HG03064 (cell line): ENCODE measurements around the gene AKAP10.
"Not testable (repeated sequence)": the region's sequence is repeated elsewhere in the genome, so short reads cannot be mapped to it uniquely, and the experiment has no call there.

Experiments used
- ATAC-seq: cut with Tn5 transposase; IDR thresholded peaks from one replicate; pipeline ENCODE4 v1.9.1; 2021; ENCODE audit warnings: low read depth; ENCODE audit not compliant: unreplicated experiment

AKAP10 gene, protein sequence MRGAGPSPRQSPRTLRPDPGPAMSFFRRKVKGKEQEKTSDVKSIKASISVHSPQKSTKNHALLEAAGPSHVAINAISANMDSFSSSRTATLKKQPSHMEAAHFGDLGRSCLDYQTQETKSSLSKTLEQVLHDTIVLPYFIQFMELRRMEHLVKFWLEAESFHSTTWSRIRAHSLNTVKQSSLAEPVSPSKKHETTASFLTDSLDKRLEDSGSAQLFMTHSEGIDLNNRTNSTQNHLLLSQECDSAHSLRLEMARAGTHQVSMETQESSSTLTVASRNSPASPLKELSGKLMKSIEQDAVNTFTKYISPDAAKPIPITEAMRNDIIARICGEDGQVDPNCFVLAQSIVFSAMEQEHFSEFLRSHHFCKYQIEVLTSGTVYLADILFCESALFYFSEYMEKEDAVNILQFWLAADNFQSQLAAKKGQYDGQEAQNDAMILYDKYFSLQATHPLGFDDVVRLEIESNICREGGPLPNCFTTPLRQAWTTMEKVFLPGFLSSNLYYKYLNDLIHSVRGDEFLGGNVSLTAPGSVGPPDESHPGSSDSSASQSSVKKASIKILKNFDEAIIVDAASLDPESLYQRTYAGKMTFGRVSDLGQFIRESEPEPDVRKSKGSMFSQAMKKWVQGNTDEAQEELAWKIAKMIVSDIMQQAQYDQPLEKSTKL

DNA sequence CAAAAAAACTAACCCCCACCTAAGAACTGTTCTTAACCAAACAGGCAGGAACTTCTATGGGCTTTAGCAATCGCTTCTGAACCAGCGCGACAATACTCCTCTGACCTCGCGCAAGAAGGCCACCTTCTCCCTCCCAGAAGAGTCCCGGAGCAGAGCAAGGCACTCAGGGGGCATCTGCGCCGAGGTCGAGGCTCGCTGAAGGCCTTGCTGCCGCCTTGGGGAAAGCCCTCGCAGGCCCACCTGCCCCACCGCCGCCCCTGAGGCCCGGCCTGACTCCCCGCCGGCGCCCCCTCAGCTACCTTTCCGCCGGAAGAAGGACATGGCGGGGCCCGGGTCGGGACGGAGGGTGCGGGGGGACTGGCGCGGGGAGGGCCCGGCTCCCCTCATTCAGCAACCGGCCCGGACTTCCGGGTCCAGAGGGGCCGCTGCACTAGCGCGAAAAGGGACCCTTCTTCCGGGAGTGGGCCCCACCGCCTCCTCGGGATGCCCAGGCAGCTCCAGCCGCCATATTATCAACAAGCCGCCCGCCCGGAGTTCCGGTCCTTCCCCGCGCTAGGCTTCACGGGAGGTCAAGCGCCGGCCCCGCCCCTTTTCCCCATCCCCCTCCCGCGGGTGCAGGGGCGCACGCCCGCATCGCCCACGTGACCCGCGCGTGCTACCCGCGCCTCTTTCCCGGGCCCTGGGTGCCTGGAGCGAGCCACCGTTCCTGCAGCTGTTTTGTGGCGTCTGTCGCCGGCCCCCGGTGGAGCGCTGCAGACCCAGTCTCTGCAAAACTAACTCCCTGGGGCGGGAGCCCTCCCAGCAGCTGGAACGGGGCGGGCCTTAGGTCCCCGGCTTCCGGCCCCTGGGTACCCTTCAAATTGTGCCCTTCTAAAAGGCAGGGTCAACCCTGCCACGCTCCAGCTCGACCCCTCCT, at the start of gene AKAP10:
TSS of gene AKAP10 (minus strand) at position 536 of the 916 bp plus-strand sequence. CDS start at position 387, 149 bp downstream.
- ATAC-seq: peak; percentile 54

DNA sequence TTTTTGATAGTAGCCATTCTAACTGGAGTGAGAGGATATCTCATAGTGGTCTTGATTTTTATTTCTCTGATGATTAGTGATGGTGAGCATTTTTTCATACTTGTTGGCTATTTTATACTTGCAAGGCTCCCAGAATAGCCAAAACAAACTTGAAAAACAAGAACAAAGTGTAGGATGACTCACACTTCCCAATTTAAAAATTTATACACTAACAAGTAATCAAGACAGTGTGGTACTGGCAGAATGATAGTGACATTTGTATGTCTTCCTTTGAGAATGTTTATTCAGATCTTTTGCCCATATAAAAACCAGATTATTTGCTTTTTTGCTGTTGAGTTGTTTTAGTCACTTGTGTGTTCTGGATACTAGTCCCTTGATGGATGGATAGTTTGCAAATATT, 49.3 kb upstream of the AKAP10 start:
- no peak for ATAC-seq

DNA sequence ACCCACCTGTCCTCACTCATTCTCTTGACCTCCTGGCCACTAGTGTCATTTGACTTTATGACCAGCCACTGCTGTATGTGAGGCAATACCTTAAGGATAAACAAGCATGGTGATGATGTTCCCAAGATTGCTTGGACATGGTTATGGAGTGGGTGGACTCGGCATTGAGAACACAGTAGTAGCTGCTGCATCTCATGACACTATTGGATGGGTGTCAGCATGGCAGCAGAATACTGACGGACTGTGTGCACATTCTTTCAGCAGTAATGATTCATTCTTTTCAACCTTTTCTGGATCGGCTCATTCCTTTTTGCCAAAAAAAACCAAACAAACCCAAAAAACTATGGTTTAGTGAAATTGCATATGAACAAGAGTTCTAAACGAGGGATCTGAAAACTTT, 45.1 kb upstream of the AKAP10 start:
- no peak for ATAC-seq

DNA sequence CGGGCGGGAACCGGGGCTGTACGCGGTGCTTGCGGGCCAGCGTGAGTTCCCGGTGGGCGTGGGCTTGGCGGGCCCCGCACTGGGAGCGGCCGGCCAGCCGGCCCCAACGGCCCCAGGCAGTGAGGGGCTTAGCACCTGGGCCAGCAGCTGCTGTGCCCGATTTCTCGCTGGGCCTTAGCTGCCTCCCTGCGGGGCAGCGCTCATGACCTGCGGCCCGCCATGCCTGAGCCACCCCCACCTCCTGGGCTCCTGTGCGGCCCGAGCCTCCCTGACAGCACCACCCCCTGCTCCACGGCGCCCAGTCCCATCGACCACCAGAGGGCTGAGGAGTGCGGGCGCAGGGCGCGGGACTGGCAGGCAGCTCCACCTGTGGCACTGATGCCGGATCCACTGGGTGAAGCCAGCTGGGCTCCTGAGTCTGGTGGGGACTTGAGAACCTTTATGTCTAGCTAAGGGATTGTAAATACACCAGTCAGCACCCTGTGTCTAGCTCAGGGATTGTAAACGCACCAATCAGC, 38.9 kb upstream of the AKAP10 start:
- ATAC-seq: not testable (repeated sequence)

DNA sequence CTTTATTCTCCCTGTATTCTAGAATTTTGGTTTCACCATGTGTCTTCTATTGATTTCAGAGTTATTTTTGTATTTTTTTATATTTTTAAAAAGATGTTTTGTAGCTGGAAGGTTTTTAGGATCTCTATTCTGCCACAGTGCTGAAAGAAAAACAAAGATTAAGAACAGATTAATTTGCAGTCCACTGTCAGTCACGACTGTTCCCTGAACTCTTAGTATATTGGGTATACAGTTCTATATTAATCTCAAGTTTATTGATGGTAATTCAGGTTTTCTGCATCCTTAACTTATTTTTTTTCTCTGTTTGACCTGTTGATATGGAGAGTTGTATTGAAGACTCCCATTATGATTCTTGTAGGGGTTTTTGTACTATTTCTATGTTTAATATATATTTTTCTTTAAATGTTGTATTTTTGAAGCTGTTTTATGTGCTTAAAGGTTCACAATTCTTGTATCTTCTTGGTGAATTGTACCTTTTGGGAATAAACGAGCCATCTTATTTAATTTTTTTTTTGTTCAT, 34.4 kb upstream of the AKAP10 start:
- ATAC-seq: no peak

DNA sequence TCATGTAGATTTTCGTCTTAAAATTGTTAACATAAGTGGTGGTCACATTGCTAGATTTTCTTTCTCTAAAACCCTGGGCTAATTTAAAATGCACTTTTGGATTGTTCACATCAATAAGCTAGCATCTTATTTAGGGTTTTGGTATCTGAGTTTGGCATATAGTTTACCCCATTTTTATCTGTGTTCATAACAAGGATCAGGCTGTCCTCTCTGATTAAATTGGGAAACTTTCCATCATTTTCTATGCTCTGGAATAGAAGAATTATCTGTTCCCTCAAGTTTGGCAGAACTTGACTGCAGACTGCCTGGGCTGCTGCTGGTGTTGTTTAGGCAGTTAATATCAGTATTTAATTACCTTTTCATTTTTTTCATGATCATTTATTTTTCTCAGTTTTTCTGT, 33.3 kb upstream of the AKAP10 start:
- no peak for ATAC-seq

DNA sequence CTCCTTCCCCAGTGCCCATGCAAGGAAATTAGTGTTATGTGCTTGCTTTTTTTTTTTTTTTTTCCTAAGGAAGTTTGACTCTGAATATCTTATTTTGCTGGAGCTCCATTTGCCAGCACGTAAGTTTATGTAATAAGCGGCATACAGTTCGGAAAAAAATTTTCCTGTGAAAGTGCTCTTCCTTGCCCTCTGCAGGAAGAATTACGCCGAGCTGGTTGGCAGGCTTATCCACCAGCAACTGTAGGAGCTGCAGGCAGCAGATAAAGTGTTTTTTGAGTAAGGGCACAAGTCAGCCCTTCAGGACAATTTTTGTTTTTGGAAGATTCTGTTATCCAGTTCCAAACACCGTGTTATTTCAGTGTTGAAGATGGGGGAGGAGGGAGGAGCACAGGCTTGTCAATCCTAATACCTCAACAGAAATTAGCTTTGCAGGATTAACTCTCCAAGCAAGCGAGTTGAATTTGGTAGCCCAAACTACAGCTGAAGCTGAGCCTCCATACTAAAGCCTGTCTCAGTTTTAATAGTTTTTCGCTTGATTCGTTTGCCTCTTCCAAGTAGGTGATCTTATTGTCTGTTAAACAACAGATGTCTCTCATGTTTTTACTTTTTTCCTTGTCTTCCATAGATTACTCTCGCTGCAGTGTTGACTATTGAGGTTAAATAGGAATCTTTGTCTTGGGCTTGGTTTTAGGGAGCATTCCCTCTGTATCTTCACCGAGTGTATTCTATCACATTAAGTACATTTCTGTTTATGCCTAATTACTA, 32.7 kb upstream of the AKAP10 start:
- ATAC-seq: no peak

DNA sequence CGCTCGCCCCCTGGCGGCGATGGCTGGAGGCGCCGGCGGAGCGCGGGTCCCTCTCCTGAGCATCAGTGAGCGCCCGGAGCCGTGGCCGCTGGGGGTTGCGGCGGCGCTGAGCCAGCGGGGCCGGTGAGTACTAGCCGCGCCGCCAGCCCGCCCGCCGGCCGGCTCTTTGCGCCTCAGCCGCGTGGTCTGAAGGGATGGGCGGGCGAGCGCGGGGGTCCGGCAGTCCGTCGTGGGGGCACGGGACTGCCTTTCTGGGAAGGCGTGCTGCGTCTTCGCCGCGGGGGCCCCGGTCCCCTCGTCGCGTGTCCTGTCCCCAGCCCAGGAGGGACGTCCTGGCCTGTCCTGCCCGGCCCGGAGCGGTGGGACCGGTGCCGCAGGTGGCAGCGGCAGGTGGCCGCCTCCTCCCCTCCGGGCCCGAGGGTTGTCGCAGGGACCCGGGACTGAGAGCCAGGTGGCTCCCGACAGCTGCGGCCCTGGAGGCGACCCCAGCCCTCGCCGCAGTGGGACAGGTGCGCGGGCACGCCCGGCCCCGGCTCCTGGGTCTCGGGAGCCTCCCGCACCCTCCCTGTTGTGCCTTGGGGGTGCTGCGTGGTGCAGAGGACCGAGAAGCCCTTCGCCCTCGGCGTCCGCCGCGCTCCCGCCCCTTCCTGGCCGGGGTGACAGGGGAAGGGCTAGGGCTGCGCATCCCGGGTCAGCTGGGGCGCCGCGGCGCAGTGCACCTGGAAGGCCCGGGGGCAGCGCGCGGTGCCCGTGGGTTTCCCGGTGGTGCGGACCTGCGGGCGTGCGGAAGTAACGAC, 31.9 kb upstream of the AKAP10 start, which contains the start of gene SPECC1:
TSS of gene SPECC1 (plus strand) at position 58 of the 797 bp plus-strand sequence. CDS start 87,293 bp downstream, outside the sequence.
- ATAC-seq: peak; percentile 92

DNA sequence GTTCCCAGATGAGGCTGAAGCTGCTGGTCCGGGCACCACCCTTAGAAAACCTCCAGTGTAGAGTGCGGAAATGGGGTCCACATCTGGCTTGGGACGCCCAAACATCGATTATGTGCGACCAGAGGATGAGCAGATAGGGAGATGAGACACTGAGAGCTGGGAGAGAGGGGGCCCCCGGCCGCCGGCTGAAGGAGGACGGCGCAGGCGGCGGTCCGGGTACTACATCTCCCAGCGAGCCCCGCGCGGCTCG, 31.3 kb upstream of the AKAP10 start:
- ATAC-seq: no peak

DNA sequence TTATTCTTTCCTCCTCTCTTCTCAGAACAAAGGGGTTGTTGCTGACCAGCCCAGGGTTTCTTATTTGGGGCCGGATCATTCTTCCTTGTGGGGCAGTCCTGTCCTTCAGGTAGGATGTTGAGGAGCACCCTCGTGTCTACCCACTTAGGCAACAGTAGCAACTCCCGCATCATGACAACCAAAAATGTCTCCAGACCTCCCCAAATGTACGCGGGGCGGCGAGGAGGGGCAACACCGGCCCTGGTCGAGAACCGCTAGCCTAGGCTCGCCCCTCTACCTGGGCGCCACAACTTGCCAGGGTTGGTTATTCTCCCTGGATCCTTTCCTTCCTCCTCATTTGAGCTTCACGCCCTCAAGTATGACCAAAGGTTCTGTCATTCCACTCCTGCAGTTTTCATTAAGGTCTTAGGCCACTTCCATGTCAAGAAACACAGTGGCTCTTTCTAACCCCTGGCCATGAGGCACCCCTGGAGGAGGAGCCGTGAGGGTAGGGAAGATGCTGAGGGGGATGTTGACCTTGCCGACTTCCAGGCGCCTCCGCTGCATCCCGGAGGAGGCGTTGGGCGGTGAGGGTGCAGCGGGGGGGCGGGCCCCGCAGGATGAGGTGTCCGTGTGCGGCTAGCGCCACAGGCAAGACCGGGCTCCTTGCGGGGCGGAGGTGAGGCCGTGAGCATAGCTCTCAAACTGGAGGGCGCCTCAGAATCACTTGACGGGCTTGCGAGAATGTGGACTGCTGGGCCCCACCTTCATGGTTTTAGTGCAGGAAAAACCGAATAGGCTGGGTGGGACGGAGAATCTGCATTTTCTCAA, 30.8 kb upstream of the AKAP10 start:
- no peak for ATAC-seq

DNA sequence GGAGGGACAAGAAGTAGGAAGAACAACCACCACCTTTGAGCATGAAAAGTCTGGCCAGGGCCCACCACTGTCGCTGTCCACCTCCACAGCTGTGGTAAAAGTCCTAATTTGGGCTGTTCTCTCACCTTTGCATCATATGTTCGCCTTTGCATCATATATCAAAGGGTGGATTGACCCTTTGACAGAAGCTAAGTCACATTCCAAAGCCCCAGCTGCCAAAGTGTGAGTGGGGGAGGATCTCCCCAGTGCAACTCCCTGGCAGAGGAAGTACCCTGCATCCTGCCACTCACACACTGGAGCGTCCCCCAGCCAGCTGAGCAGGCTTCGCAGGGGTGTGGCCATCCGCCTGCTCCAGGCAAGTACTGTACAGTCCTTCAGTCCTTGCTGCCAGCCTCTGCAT, 18.9 kb upstream of the AKAP10 start:
- no peak for ATAC-seq

DNA sequence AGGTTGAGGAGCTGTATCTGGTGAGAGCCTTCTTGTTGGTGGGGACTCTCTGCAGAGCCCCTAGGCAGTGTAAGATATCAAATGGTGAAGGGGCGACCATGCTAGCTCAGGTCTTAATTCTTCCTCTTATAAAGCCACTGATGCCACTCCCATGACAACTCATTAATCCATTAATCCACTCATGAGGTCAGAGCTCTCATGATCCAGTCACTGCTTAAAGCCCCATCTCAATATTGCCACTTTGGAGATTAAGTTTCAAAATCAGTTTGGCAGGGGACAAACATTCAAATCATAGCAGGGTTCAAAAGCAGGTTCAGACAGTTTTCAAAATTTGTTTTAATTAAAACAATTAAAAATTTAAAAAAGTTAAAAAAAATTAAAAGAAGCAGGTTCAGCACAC, 18.5 kb upstream of the AKAP10 start:
- ATAC-seq: no peak

DNA sequence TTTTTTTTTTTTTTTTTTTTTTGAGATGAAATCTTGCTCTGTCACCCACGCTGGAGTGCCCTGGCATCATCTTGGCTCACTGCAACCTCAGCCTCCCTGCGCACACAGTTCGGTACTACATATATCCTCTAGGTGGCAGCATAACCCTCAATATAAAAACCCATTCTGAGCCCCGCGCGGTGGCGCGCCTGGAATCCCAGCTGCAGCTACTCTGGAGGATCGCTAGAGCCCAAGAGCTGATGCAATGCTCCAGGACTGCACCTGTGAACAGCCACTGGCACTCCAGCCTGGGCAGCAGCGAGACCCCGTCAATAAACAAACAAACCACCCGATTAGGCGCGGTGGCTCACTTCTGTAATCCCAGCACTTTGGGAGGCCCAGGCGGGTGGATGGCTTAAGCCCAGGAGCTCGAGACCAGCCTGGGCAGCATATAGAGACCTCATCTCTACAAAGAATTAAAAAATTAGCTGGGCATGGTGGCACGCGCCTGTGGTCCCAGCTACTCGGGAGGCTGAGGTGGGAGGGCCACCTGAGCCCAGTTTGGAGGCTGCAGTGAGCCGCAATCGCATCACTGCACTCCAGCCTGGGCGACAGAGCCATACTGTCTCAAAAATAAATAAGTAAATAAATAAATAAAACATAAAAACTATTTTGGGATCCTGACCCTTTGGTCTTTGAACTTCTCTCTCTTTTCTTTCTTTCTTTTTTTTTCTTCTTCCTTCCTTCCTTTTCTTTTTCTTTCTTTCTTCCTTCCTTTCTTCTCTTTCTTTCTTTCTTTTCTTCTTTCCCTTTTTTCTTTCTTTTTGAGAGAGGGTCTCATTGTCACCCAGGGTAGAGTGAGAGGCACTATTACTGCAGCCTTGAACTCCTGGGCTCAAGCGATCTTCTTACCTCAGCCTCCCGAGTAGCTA, 15.4 kb upstream of the AKAP10 start:
- no peak for ATAC-seq

DNA sequence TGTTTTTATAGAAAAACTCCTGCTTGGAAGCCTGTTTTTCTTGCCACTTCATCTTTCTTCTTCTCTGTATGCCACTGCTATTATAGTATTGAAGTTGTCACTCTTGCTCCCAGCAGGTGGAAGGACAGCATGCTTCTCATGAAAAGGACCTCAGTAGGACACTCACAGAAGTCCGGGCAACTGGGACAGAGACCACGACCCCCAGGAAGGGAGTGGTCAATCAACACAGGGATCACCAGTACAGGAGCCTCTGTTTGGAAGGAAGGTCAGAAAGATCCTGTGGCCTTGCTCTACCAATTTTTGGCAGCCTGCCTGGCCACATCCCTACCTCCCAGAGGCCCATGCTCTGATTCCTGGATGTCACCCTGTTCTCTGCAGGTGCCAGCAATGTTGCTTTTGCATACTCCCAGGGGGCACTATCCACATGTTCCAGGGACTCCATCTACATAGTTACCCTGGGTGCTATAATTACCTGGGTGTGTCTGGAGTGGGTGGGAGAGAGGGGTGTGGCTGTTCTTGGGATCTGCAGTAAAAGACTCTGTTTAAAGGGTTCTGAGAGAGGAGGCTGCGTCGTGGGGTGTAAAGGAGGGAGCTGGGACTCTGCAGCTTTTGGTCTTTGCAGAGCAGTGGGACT, 13.7 kb upstream of the AKAP10 start:
- ATAC-seq: no peak

DNA sequence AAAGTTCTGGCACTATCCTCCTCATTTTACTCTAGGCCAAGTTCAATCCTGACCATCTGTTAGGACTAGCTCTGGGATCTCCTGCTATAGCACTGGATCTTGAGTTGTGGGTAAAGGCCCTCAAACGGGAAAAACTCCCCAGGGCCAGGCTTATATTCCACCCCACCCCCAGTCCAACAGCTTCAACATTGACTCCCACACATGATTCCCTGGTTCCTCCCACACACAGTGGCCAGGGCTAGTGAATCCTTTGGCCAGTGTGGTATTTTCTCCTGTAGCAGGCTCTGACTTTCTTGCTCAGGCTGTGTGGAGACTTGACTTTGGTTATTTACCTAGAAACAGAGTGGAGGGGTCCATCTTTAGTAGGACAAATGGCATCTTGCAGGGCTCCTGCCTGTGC, 10.3 kb upstream of the AKAP10 start:
- no peak for ATAC-seq

DNA sequence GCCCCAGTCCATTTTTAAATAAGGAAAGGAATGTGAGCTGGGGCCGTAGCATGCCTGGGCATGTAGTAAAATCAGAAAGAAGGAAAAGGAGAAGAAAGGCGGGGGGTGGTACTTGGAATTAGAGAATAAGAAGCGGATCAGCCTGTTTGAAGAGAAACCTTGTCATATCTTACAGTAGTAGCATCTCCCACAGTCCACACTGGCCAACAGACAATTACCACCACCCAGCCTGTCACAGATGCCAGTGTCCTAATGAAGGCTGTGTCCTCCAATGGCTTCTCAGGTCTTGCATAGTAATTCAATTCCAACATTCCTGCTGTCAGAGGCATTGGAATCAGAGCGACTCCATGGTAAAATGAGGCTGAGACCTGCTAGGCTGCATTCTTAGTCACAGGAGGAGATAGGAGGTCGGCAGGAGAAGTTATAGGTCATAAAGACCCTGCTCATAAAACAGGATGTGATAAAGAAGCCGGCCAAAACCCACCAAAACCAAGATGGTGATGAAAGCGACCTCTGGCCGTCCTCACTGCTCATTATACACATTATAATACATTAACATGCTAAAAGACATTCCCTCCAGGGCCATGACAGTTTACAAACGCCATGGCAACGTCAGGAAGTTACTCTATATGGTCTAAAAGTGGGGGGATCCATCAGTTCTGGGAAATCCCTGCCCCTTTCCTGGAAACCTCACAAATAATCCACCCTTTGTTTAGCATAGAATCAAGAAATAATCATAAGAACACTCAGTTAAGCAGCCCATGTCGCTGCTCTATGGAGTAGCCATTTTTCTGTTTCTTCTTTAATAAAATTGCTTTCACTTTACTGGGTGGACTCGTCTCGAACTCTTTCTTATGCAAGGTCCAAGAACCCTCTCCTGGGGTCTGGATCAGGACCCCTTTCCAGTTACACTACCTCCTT, 9.6 kb upstream of the AKAP10 start:
- ATAC-seq: no peak
